HG02642 (cell line): ENCODE data around the gene TAPBPL.

ENCODE experiments used
- ATAC-seq: cut with Tn5 transposase; IDR thresholded peaks from one replicate; pipeline ENCODE4 v1.9.1; 2021; ENCODE audit warnings: mild to moderate bottlenecking; ENCODE audit not compliant: unreplicated experiment, poor library complexity

Gene TAPBPL

GRCh38 chr12:6435961-6436715 lies 15.7 kb upstream of the TAPBPL start:
- ATAC-seq, result no peak

- no peak for ATAC-seq
Observed at GRCh38 chr12:6437586-6437985, 14.3 kb upstream of the TAPBPL start.

GRCh38 chr12:6438345-6438744 lies 13.5 kb upstream of the TAPBPL start:
- ATAC-seq, result no peak

GRCh38 chr12:6440391-6440790 lies 11.5 kb upstream of the TAPBPL start:
- no peak for ATAC-seq

- ATAC-seq, result no peak
Observed at GRCh38 chr12:6442836-6443235, 9.0 kb upstream of the TAPBPL start.

GRCh38 chr12:6443361-6443983 lies 8.4 kb upstream of the TAPBPL start:
- no peak for ATAC-seq

- no peak for ATAC-seq
Observed at GRCh38 chr12:6444031-6444430, 7.8 kb upstream of the TAPBPL start.

- ATAC-seq, result no peak
Observed at GRCh38 chr12:6444704-6445688, 6.8 kb upstream of the TAPBPL start, which contains the start of gene CD27. CD27 (plus strand) TSS chr12:6444955; CDS start chr12:6445096, 141 bp downstream.

GRCh38 chr12:6450091-6450868 lies 1.6 kb upstream of the TAPBPL start:
- ATAC-seq, result no peak

- peak; percentile 8 for ATAC-seq
Observed at GRCh38 chr12:6450869-6451347, 934 bp upstream of the TAPBPL start.

- peak; percentile 10 for ATAC-seq
Observed at GRCh38 chr12:6452245-6452943, 552 bp downstream of the TAPBPL start.

- ATAC-seq, result no peak
Observed at GRCh38 chr12:6452944-6453630, 1.2 kb downstream of the TAPBPL start.

GRCh38 chr12:6457220-6457945 lies 5.5 kb downstream of the TAPBPL start:
- ATAC-seq, result no peak

GRCh38 chr12:6458281-6459003 lies 6.6 kb downstream of the TAPBPL start:
- no peak for ATAC-seq

- ATAC-seq, result no peak
Observed at GRCh38 chr12:6459004-6459337, 7.1 kb downstream of the TAPBPL start.

GRCh38 chr12:6460751-6461371 lies 9.0 kb downstream of the TAPBPL start:
- no peak for ATAC-seq
